H9 (cell line): ENCODE data around the gene STARD10. TPM values are rescaled to one million over a fixed set of nuclear protein-coding genes. Genes with fewer than 3 reads are reported as not detected.

Source experiments
- DNase-seq: peaks from one replicate; pipeline ENCODE4 v3.0.0-alpha.2; 2017
- H2AFZ ChIP-seq: one replicate; pipeline ENCODE4 v1.6.1; 2013; ENCODE audit warnings: mild to moderate bottlenecking, low read length, control low read depth, moderate library complexity
- H2AK5ac ChIP-seq: 2 replicates; pipeline ENCODE4 v1.6.1; 2013; ENCODE audit warnings: low read length, control low read depth, mixed read lengths; ENCODE audit not compliant: insufficient read length
- H2BK120ac ChIP-seq: one replicate; pipeline ENCODE4 v1.6.1; 2013; ENCODE audit warnings: low read depth, mild to moderate bottlenecking, low read length, control low read depth, inconsistent platforms; ENCODE audit not compliant: poor library complexity, severe bottlenecking
- H2BK12ac ChIP-seq: 2 replicates; pipeline ENCODE4 v1.6.1; 2013; ENCODE audit warnings: low read length, control low read depth, mixed read lengths, low read depth; ENCODE audit not compliant: insufficient read length
- H2BK15ac ChIP-seq: 2 replicates; pipeline ENCODE4 v1.6.1; 2013; ENCODE audit warnings: low read depth, low read length, control low read depth
- H2BK20ac ChIP-seq: one replicate; pipeline ENCODE4 v1.6.1; 2013; ENCODE audit warnings: low read depth, mild to moderate bottlenecking, low read length, control low read depth, inconsistent platforms; ENCODE audit not compliant: poor library complexity, severe bottlenecking
- H2BK5ac ChIP-seq: 2 replicates; pipeline ENCODE4 v1.6.1; 2013; ENCODE audit warnings: low read length, control low read depth, mixed read lengths; ENCODE audit not compliant: insufficient read length
- H3K14ac ChIP-seq: 2 replicates; pipeline ENCODE4 v1.6.1; 2013; ENCODE audit warnings: low read length, control low read depth; ENCODE audit not compliant: insufficient read depth
- H3K18ac ChIP-seq: 2 replicates; pipeline ENCODE4 v1.6.1; 2013; ENCODE audit warnings: low read depth, mild to moderate bottlenecking, mixed read lengths, low read length, control low read depth; ENCODE audit not compliant: insufficient read length
- H3K23ac ChIP-seq: 2 replicates; pipeline ENCODE4 v1.6.1; 2013; ENCODE audit warnings: low read length, control low read depth, mixed read lengths, low read depth; ENCODE audit not compliant: insufficient read length
- H3K23me2 ChIP-seq: 2 replicates; pipeline ENCODE4 v1.6.1; 2013; ENCODE audit warnings: low read depth, mild to moderate bottlenecking, mixed read lengths, low read length, control low read depth; ENCODE audit not compliant: insufficient read length, poor library complexity, severe bottlenecking
- H3K27ac ChIP-seq: 2 replicates; pipeline ENCODE4 v1.5.1; 2013; ENCODE audit warnings: low read length, control low read depth, mixed read lengths, low read depth; ENCODE audit not compliant: insufficient read length
- H3K27me3 ChIP-seq: 2 replicates; pipeline ENCODE4 v1.6.1; 2013; ENCODE audit warnings: low read length, control low read depth, inconsistent platforms; ENCODE audit not compliant: insufficient read depth
- H3K4ac ChIP-seq: 2 replicates; pipeline ENCODE4 v1.6.1; 2013; ENCODE audit warnings: low read depth, mild to moderate bottlenecking, control low read depth, inconsistent platforms, low read length, moderate library complexity
- H3K4me1 ChIP-seq: 2 replicates; pipeline ENCODE4 v1.6.1; 2013; ENCODE audit warnings: low read length, control low read depth, inconsistent platforms; ENCODE audit not compliant: insufficient read depth
- H3K4me2 ChIP-seq: 2 replicates; pipeline ENCODE4 v1.6.1; 2013; ENCODE audit warnings: low read length, control low read depth, mixed read lengths; ENCODE audit not compliant: insufficient read length, insufficient read depth
- H3K56ac ChIP-seq: 2 replicates; pipeline ENCODE4 v1.6.1; 2013; ENCODE audit warnings: low read depth, mild to moderate bottlenecking, mixed read lengths, low read length, control low read depth; ENCODE audit not compliant: insufficient read length
- H3K79me1 ChIP-seq: 2 replicates; pipeline ENCODE4 v1.6.1; 2013; ENCODE audit warnings: low read depth, mild to moderate bottlenecking, moderate library complexity, low read length, control low read depth, inconsistent platforms; ENCODE audit not compliant: insufficient read depth, poor library complexity, severe bottlenecking
- H3K79me2 ChIP-seq: 2 replicates; pipeline ENCODE4 v1.6.1; 2013; ENCODE audit warnings: low read length, control low read depth, inconsistent platforms; ENCODE audit not compliant: insufficient read depth
- H3K9ac ChIP-seq: 2 replicates; pipeline ENCODE4 v1.6.1; 2013; ENCODE audit warnings: low read length, control low read depth, mixed read lengths; ENCODE audit not compliant: insufficient read length; ENCODE audit errors: extremely low read depth
- H3K9me3 ChIP-seq: one replicate; pipeline ENCODE4 v1.6.1; 2013; ENCODE audit warnings: low read depth, low read length, inconsistent platforms; ENCODE audit not compliant: control insufficient read depth
- H3T11ph ChIP-seq: one replicate; pipeline ENCODE4 v1.6.1; 2013; ENCODE audit warnings: mild to moderate bottlenecking, low read length, control low read depth, inconsistent platforms
- H4K20me1 ChIP-seq: one replicate; pipeline ENCODE4 v1.6.1; 2013; ENCODE audit not compliant: control insufficient read depth, insufficient read length, insufficient read depth
- H4K5ac ChIP-seq: 2 replicates; pipeline ENCODE4 v1.6.1; 2013; ENCODE audit warnings: low read depth, mild to moderate bottlenecking, mixed read lengths, low read length, control low read depth; ENCODE audit not compliant: insufficient read length
- H4K8ac ChIP-seq: replicated peaks from 2 replicates; pipeline ENCODE4 v1.6.1; 2013; ENCODE audit warnings: low read length, control low read depth, mixed read lengths, low read depth; ENCODE audit not compliant: insufficient read length
- H4K91ac ChIP-seq: 2 replicates; pipeline ENCODE4 v1.6.1; 2013; ENCODE audit warnings: low read depth, mild to moderate bottlenecking, moderate library complexity, mixed read lengths, low read length, control low read depth; ENCODE audit not compliant: insufficient read length
- H3K27ac Mint-ChIP-seq, 3 experiments: 2 replicates in 2 of 3; 3 replicates in 1 of 3; pipeline ENCODE4 v1.8.0; 2020 to 2021; ENCODE audit warnings: mixed read lengths in 3 of 3, mild to moderate bottlenecking in 1 of 3, moderate library complexity in 1 of 3
- H3K27me3 Mint-ChIP-seq: 2 replicates; pipeline ENCODE4 v1.8.0; 2021; ENCODE audit warnings: low read depth, mild to moderate bottlenecking, moderate library complexity, mixed read lengths
- H3K36me3 Mint-ChIP-seq, 3 experiments: 2 replicates in 2 of 3; 3 replicates in 1 of 3; pipeline ENCODE4 v1.8.0; 2020 to 2021; ENCODE audit warnings: low read depth in 3 of 3, mixed read lengths in 3 of 3; ENCODE audit not compliant: insufficient read depth in 1 of 3
- H3K4me1 Mint-ChIP-seq, 2 experiments: 2 replicates each; pipeline ENCODE4 v1.8.0; 2020; ENCODE audit warnings: mixed read lengths in 2 of 2
- H3K4me3 Mint-ChIP-seq, 2 experiments: 2 replicates in 1 of 2; 3 replicates in 1 of 2; pipeline ENCODE4 v1.8.0; 2020 to 2021; ENCODE audit warnings: mild to moderate bottlenecking in 2 of 2, mixed read lengths in 2 of 2, moderate library complexity in 1 of 2
- H3K9me3 Mint-ChIP-seq, 2 experiments: 2 replicates in 1 of 2; 3 replicates in 1 of 2; pipeline ENCODE4 v1.8.0; 2020; ENCODE audit warnings: mild to moderate bottlenecking in 2 of 2, mixed read lengths in 2 of 2, moderate library complexity in 1 of 2
- CTCF ChIP-seq: fragments of 200-600 bp; sonication (generic); conservative IDR thresholded peaks from 3 replicates; pipeline ENCODE4 v1.8.0; 2021; ENCODE audit warnings: antibody characterized with exemption, mild to moderate bottlenecking
- WGBS: extraction: QIAGEN DNeasy Blood & Tissue Kit; methylation state at CpG from one replicate; pipeline ENCODE4 v1.1.7; 2013; ENCODE audit warnings: missing lambda C conversion rate, low lambda C conversion rate, mixed read lengths; ENCODE audit not compliant: insufficient read length; ENCODE audit errors: extremely low coverage; 5-methylcytosine and 5-hydroxymethylcytosine counted together
- total RNA-seq: library from RNA; stranded (reverse); gene quantifications from 2 replicates; pipeline ENCODE4 v1.2.1, GENCODE V29; 2021

Gene STARD10
- total RNA-seq, 1 experiment from 2014 or later, result 24.4 TPM

GRCh38 chr11:72758304-72758689, 35.5 kb downstream of the STARD10 start:
- TF ChIP-seq CTCF, result no peak
- H3K4me1 ChIP-seq, result no peaks in the 10 kb centered on the region
- Mint-ChIP-seq H3K27ac (peak overlapping the region in 1 of 3 experiments; percentile 60; a peak in 2 of 7 replicates), H3K27me3 (peaks cover 2% of the 10 kb centered on the region; the same call in 1 of the 2 replicates), H3K9me3 (no peaks in the 10 kb centered on the region), H3K4me1 (peaks cover 2 to 18% of the 10 kb centered on the region in 2 experiments; a peak in 3 of 4 replicates), H3K36me3 (peaks cover 3 to 10% (median 8%) of the 10 kb centered on the region in 3 experiments; a peak in 5 of 7 replicates), H3K4me3 (no peak overlapping the region)
- H3K79me1 ChIP-seq, result no peaks in the 10 kb centered on the region
- no peak overlapping the region for H3K9ac ChIP-seq
- no peak overlapping the region for H4K91ac ChIP-seq
- H3K23ac ChIP-seq, result no peak overlapping the region
- H2BK12ac ChIP-seq, result no peak overlapping the region
- no peak overlapping the region for H2BK20ac ChIP-seq
- no CpG with 5 or more reads among the region's 7 CpGs for WGBS
- H4K20me1 ChIP-seq, result no peaks in the 10 kb centered on the region
- H4K8ac ChIP-seq, result no peak overlapping the region
- H4K5ac ChIP-seq, result no peak overlapping the region
- no peak overlapping the region for H3K27ac ChIP-seq
- no peak overlapping the region for H3K4me2 ChIP-seq
- no peak overlapping the region for H2BK15ac ChIP-seq
- no peak overlapping the region for H2BK120ac ChIP-seq
- H3K79me2 ChIP-seq, result no peaks in the 10 kb centered on the region
- H2AFZ ChIP-seq, result no peak overlapping the region
- no peaks in the 10 kb centered on the region for H3K27me3 ChIP-seq
- H2AK5ac ChIP-seq, result no peak overlapping the region
- H2BK5ac ChIP-seq, result no peak overlapping the region
- no peak overlapping the region for H3K18ac ChIP-seq
- H3K4ac ChIP-seq, result no peak overlapping the region
- H3T11ph ChIP-seq, result no peak overlapping the region
- no peak overlapping the region for H3K14ac ChIP-seq
- no peaks in the 10 kb centered on the region for H3K9me3 ChIP-seq
- H3K23me2 ChIP-seq, result no peaks in the 10 kb centered on the region
- DNase-seq, result no peak
- H3K56ac ChIP-seq, result no peak overlapping the region
